GM21825 (cell line): Measurements from ENCODE around the gene CLEC17A.

ENCODE experiments used
- ATAC-seq: cut with Tn5 transposase; IDR thresholded peaks from one replicate; pipeline ENCODE4 v1.9.1; 2021; ENCODE audit warnings: mild to moderate bottlenecking, moderate library complexity; ENCODE audit not compliant: unreplicated experiment

CLEC17A gene

GRCh38 chr19:14649020-14649419, 66.1 kb downstream of the CLEC17A start:
- ATAC-seq, result no peak

DNA sequence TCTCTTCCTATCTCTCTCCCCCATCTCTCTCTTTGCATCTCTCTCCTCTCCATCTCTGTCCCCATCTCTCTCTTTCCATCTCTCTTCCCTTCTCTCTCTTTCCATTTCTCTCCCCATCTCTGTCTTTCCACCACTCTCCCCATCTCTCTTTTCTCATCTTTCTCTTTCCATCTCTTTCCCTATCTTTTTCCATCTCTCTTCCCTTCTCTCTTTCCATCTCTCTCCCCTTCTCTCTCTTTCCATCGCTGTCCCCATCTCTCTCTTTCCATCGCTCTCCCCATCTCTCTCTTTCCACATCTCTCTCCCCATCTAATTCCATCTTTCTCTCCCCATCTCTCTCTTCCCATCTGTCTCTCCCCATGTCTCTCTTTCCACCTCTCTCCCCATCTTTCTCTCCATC, 67.3 kb downstream of the CLEC17A start:
- ATAC-seq, result no peak

- ATAC-seq, result no peak
These were observed 72.1 kb downstream of the CLEC17A start for GRCh38 chr19:14654786-14655560.

GRCh38 chr19:14655726-14656125, 72.8 kb downstream of the CLEC17A start:
- ATAC-seq, result no peak

- ATAC-seq, result no peak
These were observed 77.1 kb downstream of the CLEC17A start for GRCh38 chr19:14659874-14660489.

DNA sequence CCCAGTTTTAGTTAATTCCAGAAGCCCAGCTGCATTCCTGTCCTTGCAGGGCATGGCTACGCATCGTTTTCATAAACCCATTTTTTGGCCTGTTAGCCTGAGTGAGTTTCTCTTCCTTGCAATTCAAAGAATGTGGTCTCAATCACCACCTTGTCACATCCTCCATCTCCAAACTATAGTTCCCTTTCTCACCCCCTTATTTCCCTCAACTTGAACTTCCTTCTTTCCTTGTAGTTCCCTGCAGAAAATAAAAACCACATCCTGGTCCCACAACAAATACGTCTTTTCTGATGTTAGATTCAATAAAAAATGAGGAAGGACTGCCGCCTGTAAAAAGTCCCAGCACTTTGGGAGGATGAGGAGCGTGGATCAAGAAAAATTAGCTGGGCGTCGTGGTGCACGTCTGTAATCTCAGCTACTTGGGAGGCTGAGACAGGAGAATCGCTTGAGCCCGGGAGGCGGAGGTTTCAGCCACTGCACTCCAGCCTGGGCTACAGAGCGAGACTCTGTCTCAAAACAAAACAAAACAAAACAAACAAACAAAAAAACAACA, 78.6 kb downstream of the CLEC17A start:
- no peak for ATAC-seq
